Astrocyte (in vitro differentiated cells and primary cell): ENCODE measurements around the gene PUSL1. TPM values are rescaled to one million over a fixed set of nuclear protein-coding genes. Genes with fewer than 3 reads are reported as not detected.
A peak's percentile ranks its signal among the peaks of the same experiment; 100 is the strongest.

Source experiments
- DNase-seq: peaks from one replicate; pipeline ENCODE4 v3.0.0-alpha.2; 2010; ENCODE audit warnings: low read depth
- FAIRE-seq: peaks from 2 replicates; lab custom pipeline; 2011; peaks lifted over from hg19 to GRCh38; lab: Jason Lieb, UNC
- H2AFZ ChIP-seq: 2 replicates; pipeline ENCODE4 v1.6.0; 2012; ENCODE audit warnings: low read depth, low read length, inconsistent platforms
- H3K27ac ChIP-seq: 2 replicates; pipeline ENCODE4 v1.5.1; 2011; ENCODE audit warnings: low read depth, low read length, inconsistent platforms
- H3K27me3 ChIP-seq: 2 replicates; pipeline ENCODE4 v1.6.0; 2011; ENCODE audit warnings: low read length, inconsistent platforms; ENCODE audit not compliant: insufficient read depth
- H3K36me3 ChIP-seq: 2 replicates; pipeline ENCODE4 v1.5.1; 2011; ENCODE audit warnings: low read length, inconsistent platforms; ENCODE audit not compliant: insufficient read depth
- H3K4me1 ChIP-seq: 2 replicates; pipeline ENCODE4 v1.5.1; 2011; ENCODE audit warnings: low read length, inconsistent platforms; ENCODE audit not compliant: insufficient read depth
- H3K4me2 ChIP-seq: 2 replicates; pipeline ENCODE4 v1.6.0; 2012; ENCODE audit warnings: low read length, inconsistent platforms
- H3K4me3 ChIP-seq: 2 replicates; pipeline ENCODE4 v1.5.1; 2011; ENCODE audit warnings: low read depth, mild to moderate bottlenecking, low read length, inconsistent platforms; ENCODE audit not compliant: insufficient read depth
- H3K79me2 ChIP-seq: 2 replicates; pipeline ENCODE4 v1.6.0; 2012; ENCODE audit warnings: mild to moderate bottlenecking, low read length, inconsistent platforms; ENCODE audit not compliant: insufficient read depth
- H3K9ac ChIP-seq: 2 replicates; pipeline ENCODE4 v1.6.0; 2012; ENCODE audit warnings: mild to moderate bottlenecking, low read length, inconsistent platforms
- H3K9me3 ChIP-seq: 2 replicates; pipeline ENCODE4 v1.5.1; 2012; ENCODE audit warnings: low read depth, mild to moderate bottlenecking, low read length, inconsistent platforms; ENCODE audit not compliant: insufficient read depth
- H4K20me1 ChIP-seq: 2 replicates; pipeline ENCODE4 v1.6.0; 2012; ENCODE audit warnings: low read length, inconsistent platforms; ENCODE audit not compliant: insufficient read depth
- H3K27ac Mint-ChIP-seq: one replicate; pipeline ENCODE4 v1.8.0; 2021; ENCODE audit warnings: mild to moderate bottlenecking, mixed read lengths; ENCODE audit not compliant: unreplicated experiment
- H3K27me3 Mint-ChIP-seq: one replicate; pipeline ENCODE4 v1.8.0; 2021; ENCODE audit warnings: low read depth, mixed read lengths; ENCODE audit not compliant: unreplicated experiment
- H3K36me3 Mint-ChIP-seq: one replicate; pipeline ENCODE4 v1.8.0; 2021; ENCODE audit warnings: low read depth, mixed read lengths; ENCODE audit not compliant: unreplicated experiment
- H3K4me1 Mint-ChIP-seq: one replicate; pipeline ENCODE4 v1.8.0; 2021; ENCODE audit warnings: low read depth, mixed read lengths; ENCODE audit not compliant: unreplicated experiment
- H3K4me3 Mint-ChIP-seq: one replicate; pipeline ENCODE4 v1.8.0; 2021; ENCODE audit warnings: mild to moderate bottlenecking, moderate library complexity, mixed read lengths; ENCODE audit not compliant: unreplicated experiment
- H3K9me3 Mint-ChIP-seq: one replicate; pipeline ENCODE4 v1.8.0; 2021; ENCODE audit warnings: mild to moderate bottlenecking, mixed read lengths; ENCODE audit not compliant: unreplicated experiment
- EZH2 ChIP-seq: IDR thresholded peaks from 2 replicates; pipeline ENCODE4 v1.6.1; 2012; ENCODE audit warnings: mild to moderate bottlenecking, low read length, inconsistent platforms; ENCODE audit not compliant: insufficient read depth
- total RNA-seq: library from RNA; stranded (reverse); gene quantifications from 2 replicates; pipeline ENCODE4 v1.2.1, GENCODE V29; 2021
- TF ChIP-seq, protein P1 (sequence below): IDR thresholded peaks from 2 replicates; pipeline ENCODE4 v1.5.1; 2011; ENCODE audit warnings: low read depth, mild to moderate bottlenecking, inconsistent platforms, low read length, moderate library complexity; ENCODE audit not compliant: insufficient read depth

The PUSL1 gene
- total RNA-seq, 1 donor from 2014 or later: 29.4 TPM

DNA sequence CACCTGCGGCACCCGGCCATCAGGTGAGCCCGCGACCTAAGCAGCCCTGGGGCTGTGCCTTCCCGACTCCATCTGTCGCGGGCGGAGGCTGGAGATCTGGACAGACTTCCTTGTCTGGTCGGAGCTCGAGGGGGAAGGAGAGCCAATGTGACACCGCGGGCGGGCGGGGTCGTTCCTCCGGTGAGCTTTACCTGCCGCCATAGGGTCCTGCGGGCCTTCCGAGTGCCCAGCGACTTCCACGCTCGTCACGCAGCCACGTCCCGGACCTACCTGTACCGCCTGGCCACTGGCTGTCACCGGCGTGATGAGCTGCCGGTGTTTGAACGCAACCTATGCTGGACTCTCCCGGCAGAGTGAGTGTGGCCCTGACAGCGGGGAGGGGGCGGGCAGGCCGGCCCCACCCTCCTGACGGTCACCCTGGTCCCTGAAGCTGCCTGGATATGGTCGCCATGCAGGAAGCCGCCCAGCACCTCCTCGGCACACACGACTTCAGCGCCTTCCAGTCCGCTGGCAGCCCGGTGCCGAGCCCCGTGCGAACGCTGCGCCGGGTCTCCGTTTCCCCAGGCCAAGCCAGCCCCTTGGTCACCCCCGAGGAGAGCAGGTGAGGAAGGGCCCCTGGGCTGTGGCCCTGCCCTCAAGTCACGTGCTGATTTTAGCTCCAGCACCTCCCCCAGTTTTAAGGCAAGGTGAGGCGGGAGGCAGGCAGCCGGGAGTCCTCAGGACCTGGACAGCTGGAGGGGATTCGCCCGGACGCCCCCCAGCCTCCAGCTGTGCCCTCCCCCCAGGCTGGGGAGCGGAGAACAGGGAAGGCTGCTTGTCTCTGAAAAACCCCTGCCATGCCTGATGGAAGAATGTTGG lies 1.1 kb downstream of the PUSL1 start:
- H3K4me2 ChIP-seq: peak overlapping the region; percentile 96
- peak overlapping the region; percentile 84 for H3K4me3 Mint-ChIP-seq
- peaks cover 6% of the 10 kb centered on the region for H3K36me3 Mint-ChIP-seq
- DNase-seq (no peak), FAIRE-seq (no peak)
- H3K79me2 ChIP-seq: peaks cover 63% of the 10 kb centered on the region
- peak overlapping the region; percentile 64 for H3K27ac ChIP-seq
- H3K9me3 ChIP-seq: no peaks in the 10 kb centered on the region
- peak overlapping the region; percentile 81 for H3K9ac ChIP-seq
- TF ChIP-seq EZH2: no peak
- TF ChIP-seq, protein P1, sequence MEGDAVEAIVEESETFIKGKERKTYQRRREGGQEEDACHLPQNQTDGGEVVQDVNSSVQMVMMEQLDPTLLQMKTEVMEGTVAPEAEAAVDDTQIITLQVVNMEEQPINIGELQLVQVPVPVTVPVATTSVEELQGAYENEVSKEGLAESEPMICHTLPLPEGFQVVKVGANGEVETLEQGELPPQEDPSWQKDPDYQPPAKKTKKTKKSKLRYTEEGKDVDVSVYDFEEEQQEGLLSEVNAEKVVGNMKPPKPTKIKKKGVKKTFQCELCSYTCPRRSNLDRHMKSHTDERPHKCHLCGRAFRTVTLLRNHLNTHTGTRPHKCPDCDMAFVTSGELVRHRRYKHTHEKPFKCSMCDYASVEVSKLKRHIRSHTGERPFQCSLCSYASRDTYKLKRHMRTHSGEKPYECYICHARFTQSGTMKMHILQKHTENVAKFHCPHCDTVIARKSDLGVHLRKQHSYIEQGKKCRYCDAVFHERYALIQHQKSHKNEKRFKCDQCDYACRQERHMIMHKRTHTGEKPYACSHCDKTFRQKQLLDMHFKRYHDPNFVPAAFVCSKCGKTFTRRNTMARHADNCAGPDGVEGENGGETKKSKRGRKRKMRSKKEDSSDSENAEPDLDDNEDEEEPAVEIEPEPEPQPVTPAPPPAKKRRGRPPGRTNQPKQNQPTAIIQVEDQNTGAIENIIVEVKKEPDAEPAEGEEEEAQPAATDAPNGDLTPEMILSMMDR: no peak
- peaks cover 7% of the 10 kb centered on the region for H3K36me3 ChIP-seq
- H3K27me3 Mint-ChIP-seq: no peaks in the 10 kb centered on the region
- H3K27me3 ChIP-seq: no peaks in the 10 kb centered on the region
- H4K20me1 ChIP-seq: peaks cover 73% of the 10 kb centered on the region
- no peak overlapping the region for H3K27ac Mint-ChIP-seq
- peaks cover 38% of the 10 kb centered on the region for H3K4me1 ChIP-seq
- H3K4me1 Mint-ChIP-seq: peaks cover 8% of the 10 kb centered on the region
- H3K9me3 Mint-ChIP-seq: no peaks in the 10 kb centered on the region
- peak overlapping the region; percentile 26 for H2AFZ ChIP-seq
- peak overlapping the region; percentile 73 for H3K4me3 ChIP-seq

DNA sequence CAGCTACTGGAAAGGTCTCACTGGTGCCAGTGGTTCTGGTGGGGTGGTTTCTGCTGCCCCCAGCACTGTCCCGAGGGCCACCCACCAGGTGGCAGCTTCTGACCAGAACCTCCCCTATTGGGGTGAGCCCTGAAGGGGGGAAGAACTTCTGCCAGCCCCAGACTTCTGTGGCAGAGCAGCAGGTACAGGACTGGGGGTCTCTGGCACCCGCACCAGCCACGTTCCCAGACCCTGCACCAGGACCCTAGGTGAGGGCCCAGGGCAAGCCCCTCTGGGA lies 1.6 kb downstream of the PUSL1 start:
- peak overlapping the region; percentile 96 for H3K4me2 ChIP-seq
- no peaks in the 10 kb centered on the region for H3K9me3 Mint-ChIP-seq
- FAIRE-seq: no peak
- no peak overlapping the region for H3K27ac Mint-ChIP-seq
- TF ChIP-seq, protein P1: no peak
- no peak for TF ChIP-seq EZH2
- H3K79me2 ChIP-seq: peaks cover 62% of the 10 kb centered on the region
- H3K27me3 ChIP-seq: no peaks in the 10 kb centered on the region
- H4K20me1 ChIP-seq: peaks cover 73% of the 10 kb centered on the region
- peaks cover 6% of the 10 kb centered on the region for H3K4me1 Mint-ChIP-seq
- H3K4me1 ChIP-seq: peaks cover 33% of the 10 kb centered on the region
- H3K36me3 ChIP-seq: peaks cover 8% of the 10 kb centered on the region
- H3K4me3 Mint-ChIP-seq: no peak overlapping the region
- no peak overlapping the region for H3K27ac ChIP-seq
- no peak for DNase-seq
- H3K4me3 ChIP-seq: peak overlapping the region; percentile 73
- no peak overlapping the region for H2AFZ ChIP-seq
- no peak overlapping the region for H3K9ac ChIP-seq
- no peaks in the 10 kb centered on the region for H3K27me3 Mint-ChIP-seq
- peaks cover 6% of the 10 kb centered on the region for H3K36me3 Mint-ChIP-seq
- H3K9me3 ChIP-seq: no peaks in the 10 kb centered on the region

- no peaks in the 10 kb centered on the region for H3K27me3 ChIP-seq
- H3K4me1 ChIP-seq: peaks cover 27% of the 10 kb centered on the region
- TF ChIP-seq, protein P1: no peak
- H3K9me3 ChIP-seq: no peaks in the 10 kb centered on the region
- peaks cover 72% of the 10 kb centered on the region for H4K20me1 ChIP-seq
- H3K4me1 Mint-ChIP-seq: peaks cover 9% of the 10 kb centered on the region
- no peaks in the 10 kb centered on the region for H3K9me3 Mint-ChIP-seq
- H3K27me3 Mint-ChIP-seq: no peaks in the 10 kb centered on the region
- peaks cover 61% of the 10 kb centered on the region for H3K79me2 ChIP-seq
- FAIRE-seq (no peak), DNase-seq (no peak)
- H3K4me3 Mint-ChIP-seq: peak overlapping the region; percentile 68
- H2AFZ ChIP-seq: no peak overlapping the region
- H3K4me3 ChIP-seq: no peak overlapping the region
- H3K4me2 ChIP-seq: no peak overlapping the region
- no peak overlapping the region for H3K9ac ChIP-seq
- H3K27ac Mint-ChIP-seq: no peak overlapping the region
- H3K27ac ChIP-seq: no peak overlapping the region
- H3K36me3 Mint-ChIP-seq: peaks cover 6% of the 10 kb centered on the region
- peaks cover 8% of the 10 kb centered on the region for H3K36me3 ChIP-seq
Observed at GRCh38 chr1:1310476-1311053, 2.2 kb downstream of the PUSL1 start.
